Karpas-422 (cell line): ENCODE results near the gene CARD16. TPM values are rescaled to one million over a fixed set of nuclear protein-coding genes. Genes with fewer than 3 reads are reported as not detected.

Source experiments
- DNase-seq: peaks from one replicate; pipeline ENCODE4 v3.0.0-alpha.2; 2015
- H2AFZ ChIP-seq: fragments of 200-600 bp; sonication (generic); 2 replicates; pipeline ENCODE4 v1.6.1; 2014; ENCODE audit warnings: antibody characterized with exemption, low read length, mixed read lengths
- H3K27ac ChIP-seq: fragments of 200-600 bp; sonication (generic); 2 replicates; pipeline ENCODE4 v1.5.1; 2014; ENCODE audit warnings: mild to moderate bottlenecking, low read length, moderate library complexity
- H3K27me3 ChIP-seq: fragments of 200-600 bp; sonication (generic); 2 replicates; pipeline ENCODE4 v1.6.1; 2014; ENCODE audit warnings: low read length, mixed read lengths
- H3K36me3 ChIP-seq: fragments of 200-600 bp; sonication (generic); 2 replicates; pipeline ENCODE4 v1.6.1; 2014; ENCODE audit warnings: low read length, mixed read lengths; ENCODE audit not compliant: insufficient read depth
- H3K4me1 ChIP-seq: fragments of 200-600 bp; sonication (generic); 2 replicates; pipeline ENCODE4 v1.6.1; 2014; ENCODE audit warnings: mild to moderate bottlenecking, low read length, mixed read lengths
- H3K4me2 ChIP-seq: fragments of 200-600 bp; sonication (generic); 2 replicates; pipeline ENCODE4 v1.6.1; 2014; ENCODE audit warnings: low read length, low read depth, mild to moderate bottlenecking; ENCODE audit not compliant: poor library complexity, severe bottlenecking
- H3K4me3 ChIP-seq: fragments of 200-600 bp; sonication (generic); 2 replicates; pipeline ENCODE4 v1.5.1; 2014; ENCODE audit warnings: mild to moderate bottlenecking, antibody characterized with exemption, low read length, mixed read lengths
- H3K79me2 ChIP-seq: fragments of 200-600 bp; sonication (generic); 2 replicates; pipeline ENCODE4 v1.6.1; 2014; ENCODE audit warnings: mild to moderate bottlenecking, low read length, mixed read lengths
- H3K9ac ChIP-seq: fragments of 200-600 bp; sonication (generic); 2 replicates; pipeline ENCODE4 v1.6.0; 2014; ENCODE audit warnings: low read length
- H3K9me2 ChIP-seq: fragments of 200-600 bp; sonication (generic), shearing (Covaris generic); replicated peaks from 2 replicates; pipeline ENCODE4 v1.6.0; 2014; ENCODE audit warnings: mild to moderate bottlenecking, low read length, moderate library complexity; ENCODE audit not compliant: insufficient read depth
- H3K9me3 ChIP-seq: fragments of 300-700, 200-600 bp; sonication (generic); 2 replicates; pipeline ENCODE4 v1.6.1; 2014; ENCODE audit warnings: low read length, mixed read lengths
- H4K20me1 ChIP-seq: fragments of 200-600 bp; sonication (generic); 2 replicates; pipeline ENCODE4 v1.6.1; 2014; ENCODE audit warnings: mild to moderate bottlenecking, antibody characterized with exemption, low read length, low read depth; ENCODE audit not compliant: insufficient read depth
- total RNA-seq: library from RNA; depleted of rRNA; stranded (reverse); fragments of >200 nt; shearing (Covaris generic); gene quantifications from 2 replicates; pipeline ENCODE4 v1.2.3, GENCODE V29; 2014; ENCODE audit warnings: low replicate concordance; rRNA removed

The CARD16 gene
- total RNA-seq, 1 experiment from 2014 or later, result 16.4 TPM

- H3K9ac ChIP-seq, result no peak overlapping the region
- H3K36me3 ChIP-seq, result no peaks in the 10 kb centered on the region
- no peak overlapping the region for H2AFZ ChIP-seq
- no peaks in the 10 kb centered on the region for H3K9me3 ChIP-seq
- DNase-seq, result no peak
- no peaks in the 10 kb centered on the region for H3K79me2 ChIP-seq
- H3K4me1 ChIP-seq, result no peaks in the 10 kb centered on the region
- no peak overlapping the region for H3K27ac ChIP-seq
- H3K9me2 ChIP-seq, result no peaks in the 10 kb centered on the region
- no peaks in the 10 kb centered on the region for H3K27me3 ChIP-seq
- H4K20me1 ChIP-seq, result no peaks in the 10 kb centered on the region
- H3K4me3 ChIP-seq, result no peak overlapping the region
- H3K4me2 ChIP-seq, result no peak overlapping the region
These were observed 50.1 kb downstream of the CARD16 start for GRCh38 chr11:104995001-104995408.

- H3K4me2 ChIP-seq, result no peak overlapping the region
- H3K9me3 ChIP-seq, result no peaks in the 10 kb centered on the region
- H3K27me3 ChIP-seq, result no peaks in the 10 kb centered on the region
- DNase-seq, result no peak
- no peak overlapping the region for H3K4me3 ChIP-seq
- H3K9me2 ChIP-seq, result no peaks in the 10 kb centered on the region
- no peak overlapping the region for H3K9ac ChIP-seq
- H3K4me1 ChIP-seq, result no peaks in the 10 kb centered on the region
- no peaks in the 10 kb centered on the region for H3K79me2 ChIP-seq
- H3K27ac ChIP-seq, result no peak overlapping the region
- H4K20me1 ChIP-seq, result no peaks in the 10 kb centered on the region
- H2AFZ ChIP-seq, result no peak overlapping the region
- H3K36me3 ChIP-seq, result no peaks in the 10 kb centered on the region
These were observed 52.4 kb downstream of the CARD16 start for GRCh38 chr11:104992781-104993180.

GRCh38 chr11:104991994-104992393, 53.1 kb downstream of the CARD16 start:
- Histone ChIP-seq H3K9me3 (no peaks in the 10 kb centered on the region), H3K27ac (no peak overlapping the region), H3K4me3 (no peak overlapping the region), H3K4me2 (no peak overlapping the region), H3K79me2 (no peaks in the 10 kb centered on the region), H3K27me3 (no peaks in the 10 kb centered on the region), H3K4me1 (no peaks in the 10 kb centered on the region), H4K20me1 (no peaks in the 10 kb centered on the region), H2AFZ (no peak overlapping the region), H3K36me3 (no peaks in the 10 kb centered on the region), H3K9ac (no peak overlapping the region), H3K9me2 (no peaks in the 10 kb centered on the region)
- DNase-seq, result no peak

Other genes with a start within 250 kb of the CARD16 start
- gene CASP12, start 146.9 kb downstream of the CARD16 start, total RNA-seq, result not detected in 2 replicates
- gene CASP4, start 76.8 kb downstream of the CARD16 start, total RNA-seq, result 23.4 and 44.7 TPM in 2 replicates
- gene CASP5, start 22.2 kb downstream of the CARD16 start, total RNA-seq, result not detected in 2 replicates
- 3.9 and 8.0 TPM in 2 replicates for gene CASP1, start 10.2 kb downstream of the CARD16 start, total RNA-seq
- gene CARD18, start 94.4 kb upstream of the CARD16 start, total RNA-seq, result not detected in 2 replicates